Stimulated activated CD4-positive, alpha-beta T cell treated with anti-CD3 and anti-CD28 coated beads, TNF-alpha, amount 100 ng/mL, for 48 hours (primary cell): ENCODE measurements around the gene ACP1.
"Not testable (repeated sequence)": the region's sequence is repeated elsewhere in the genome, so short reads cannot be mapped to it uniquely, and the experiment has no call there.

ENCODE experiments used
- DNase-seq, 3 donors: peaks; one replicate each; pipeline ENCODE4 v3.0.0-alpha.2; 2020; ENCODE audit warnings: low read depth in 3 of 3

The ACP1 gene

GRCh38 chr2:310994-311393, 46.2 kb downstream of the ACP1 start:
- no peak for DNase-seq

- no peak for DNase-seq
Measured at GRCh38 chr2:313991-314390, 49.2 kb downstream of the ACP1 start.

GRCh38 chr2:314561-315336, 50.0 kb downstream of the ACP1 start:
- DNase-seq: no peak

GRCh38 chr2:315925-316324, 51.2 kb downstream of the ACP1 start:
- DNase-seq: not testable (repeated sequence)

GRCh38 chr2:316381-316780, 51.6 kb downstream of the ACP1 start:
- no peak for DNase-seq

GRCh38 chr2:317501-318424, 53.0 kb downstream of the ACP1 start:
- DNase-seq: peak in 1 of 3 donors; percentile 22

- no peak for DNase-seq
Measured at GRCh38 chr2:319059-319600, 54.4 kb downstream of the ACP1 start.

GRCh38 chr2:320561-320960, 55.8 kb downstream of the ACP1 start:
- no peak for DNase-seq

GRCh38 chr2:322326-322725, 57.6 kb downstream of the ACP1 start:
- no peak for DNase-seq

GRCh38 chr2:323035-323434, 58.3 kb downstream of the ACP1 start:
- DNase-seq: no peak
